ENCODE results near the gene GNG2. TPM values are rescaled to one million over a fixed set of nuclear protein-coding genes. Genes with fewer than 3 reads are reported as not detected.

Gene GNG2
- total RNA-seq, 1 experiment from 2014 or later: 0.23 TPM

- intact Hi-C loops (cut with micrococcal nuclease; ENCODE audit: unreplicated experiment): no loop called here
- DNase-seq (ENCODE audit: low read depth, low spot score) (no peak), ATAC-seq (no peak)
- Histone ChIP-seq H3K36me3 (ENCODE audit: control insufficient read depth, insufficient read depth, low read length) (no peaks in the 10 kb centered on the region), H3K27ac (ENCODE audit: low read length) (no peak overlapping the region), H3K4me1 (ENCODE audit: control insufficient read depth, insufficient read depth, low read length) (no peaks in the 10 kb centered on the region), H3K27me3 (ENCODE audit: control insufficient read depth, insufficient read depth, low read length) (peaks cover 2% of the 10 kb centered on the region; the same call in 1 of the 2 replicates), H3K4me3 (ENCODE audit: low read depth in 2 of 2, low read length in 2 of 2) (no peak overlapping the region), H3K9me3 (ENCODE audit: control insufficient read depth, insufficient read depth, low read depth, low read length) (no peaks in the 10 kb centered on the region)
- TF ChIP-seq CTCF (IDR thresholded peaks at IDR 0.05) (no peak), POLR2AphosphoS5 (IDR thresholded peaks at IDR 0.05; ENCODE audit: low read depth, low read length) (no peak), SIN3A (IDR thresholded peaks at IDR 0.05; ENCODE audit: borderline replicate concordance, insufficient read depth, low read depth, low read length) (no peak), TCF7L2 (IDR thresholded peaks at IDR 0.05; ENCODE audit: low read depth, low read length) (no peak)
- ChIA-PET CTCF (no interaction called here), POLR2A (no interaction called here)
- no TSS peak for BruUV-seq (replicated peaks)
- in situ Hi-C loops (cut with HindIII; ENCODE audit: low pct_unique_long_range_greater_than_20kb, low sequenced_read_pairs): no loop called here
Measured at GRCh38 chr14:51859131-51859530, 1.3 kb upstream of the GNG2 start.

GRCh38 chr14:51860825-51861499 lies 550 bp downstream of the GNG2 start:
- intact Hi-C loops (cut with micrococcal nuclease; ENCODE audit: unreplicated experiment) (no loop called here), in situ Hi-C loops (cut with HindIII; ENCODE audit: low pct_unique_long_range_greater_than_20kb, low sequenced_read_pairs) (no loop called here)
- H3K36me3 ChIP-seq (ENCODE audit: control insufficient read depth, insufficient read depth, low read length): no peaks in the 10 kb centered on the region
- DNase-seq (ENCODE audit: low read depth, low spot score): no peak
- no peaks in the 10 kb centered on the region for H3K4me1 ChIP-seq (ENCODE audit: control insufficient read depth, insufficient read depth, low read length)
- H3K4me3 ChIP-seq (ENCODE audit: low read depth in 2 of 2, low read length in 2 of 2): peak overlapping the region in 1 of 2 experiments; percentile 23; a peak in 1 of 4 replicates
- no peak for TF ChIP-seq REST (IDR thresholded peaks at IDR 0.05; ENCODE audit: insufficient read depth in 1 of 2, low read depth in 2 of 2, low read length in 1 of 2)
- no peak for TF ChIP-seq TCF7L2 (IDR thresholded peaks at IDR 0.05; ENCODE audit: low read depth, low read length)
- no peaks in the 10 kb centered on the region for H3K9me3 ChIP-seq (ENCODE audit: control insufficient read depth, insufficient read depth, low read depth, low read length)
- POLR2A ChIA-PET: no interaction called here
- CTCF ChIA-PET: no interaction called here
- BruUV-seq (replicated peaks): no TSS peak
- peaks cover 2% of the 10 kb centered on the region; the same call in 1 of the 2 replicates for H3K27me3 ChIP-seq (ENCODE audit: control insufficient read depth, insufficient read depth, low read length)
- no peak for ATAC-seq
- H3K27ac ChIP-seq (ENCODE audit: low read length): no peak overlapping the region

- no peak for ATAC-seq
- Histone ChIP-seq H3K4me1 (ENCODE audit: control insufficient read depth, insufficient read depth, low read length) (no peaks in the 10 kb centered on the region), H3K27ac (ENCODE audit: low read length) (no peak overlapping the region), H3K36me3 (ENCODE audit: control insufficient read depth, insufficient read depth, low read length) (no peaks in the 10 kb centered on the region), H3K4me3 (ENCODE audit: low read depth in 2 of 2, low read length in 2 of 2) (no peak overlapping the region; a peak in 1 of 4 replicates), H3K9me3 (ENCODE audit: control insufficient read depth, insufficient read depth, low read depth, low read length) (no peaks in the 10 kb centered on the region), H3K27me3 (ENCODE audit: control insufficient read depth, insufficient read depth, low read length) (peaks cover 2% of the 10 kb centered on the region; the same call in 1 of the 2 replicates)
- in situ Hi-C loops (cut with HindIII; ENCODE audit: low pct_unique_long_range_greater_than_20kb, low sequenced_read_pairs): no loop called here
- intact Hi-C loops (cut with micrococcal nuclease; ENCODE audit: unreplicated experiment): no loop called here
- DNase-seq (ENCODE audit: low read depth, low spot score): no peak
- BruUV-seq (replicated peaks): no TSS peak
- TF ChIP-seq POLR2AphosphoS5 (IDR thresholded peaks at IDR 0.05; ENCODE audit: low read depth, low read length) (no peak), SIN3A (IDR thresholded peaks at IDR 0.05; ENCODE audit: borderline replicate concordance, insufficient read depth, low read depth, low read length) (no peak), TCF7L2 (IDR thresholded peaks at IDR 0.05; ENCODE audit: low read depth, low read length) (no peak), CTCF (IDR thresholded peaks at IDR 0.05) (no peak), REST (IDR thresholded peaks at IDR 0.05; ENCODE audit: insufficient read depth in 1 of 2, low read depth in 2 of 2, low read length in 1 of 2) (no peak)
- ChIA-PET CTCF (no interaction called here), POLR2A (no interaction called here)
Measured at GRCh38 chr14:51862176-51862796, 1.9 kb downstream of the GNG2 start.

Measured in Panc1 (cell line).